Smooth muscle cell (in vitro differentiated cells): Measurements from ENCODE around the gene ZNRF2. TPM values are rescaled to one million over a fixed set of nuclear protein-coding genes. Genes with fewer than 3 reads are reported as not detected.

Experiments
- DNase-seq: peaks from one replicate; lab custom pipeline; 2025; ENCODE audit not compliant: unreplicated experiment; lab: John Stamatoyannopoulos, UW
- H2AFZ ChIP-seq: fragments of 200-600 bp; sonication (generic); 2 replicates; pipeline ENCODE4 v1.6.0; 2016; ENCODE audit warnings: antibody characterized with exemption, low read depth, mild to moderate bottlenecking
- H3F3A ChIP-seq: fragments of 200-600 bp; sonication (generic); 2 replicates; pipeline ENCODE4 v1.6.0; 2017; ENCODE audit warnings: antibody characterized with exemption, low read depth
- H3K27ac ChIP-seq: fragments of 200-600 bp; sonication (generic); 2 replicates; pipeline ENCODE4 v1.5.1; 2016; ENCODE audit warnings: low read depth, mild to moderate bottlenecking
- H3K27me3 ChIP-seq: fragments of 200-600 bp; sonication (generic); 2 replicates; pipeline ENCODE4 v1.6.1; 2016; ENCODE audit warnings: low read depth, mild to moderate bottlenecking
- H3K36me3 ChIP-seq: fragments of 200-600 bp; sonication (generic); 2 replicates; pipeline ENCODE4 v1.5.1; 2016; ENCODE audit warnings: low read depth
- H3K4me1 ChIP-seq: fragments of 200-600 bp; sonication (generic); 2 replicates; pipeline ENCODE4 v1.5.1; 2016; ENCODE audit warnings: low read depth
- H3K4me2 ChIP-seq: fragments of 200-600 bp; sonication (generic); 2 replicates; pipeline ENCODE4 v1.6.0; 2016; ENCODE audit warnings: mild to moderate bottlenecking
- H3K4me3 ChIP-seq: fragments of 200-600 bp; sonication (generic); 2 replicates; pipeline ENCODE4 v1.5.1; 2016; ENCODE audit warnings: mild to moderate bottlenecking
- H3K79me2 ChIP-seq: fragments of 200-600 bp; sonication (generic); 2 replicates; pipeline ENCODE4 v1.6.0; 2016; ENCODE audit warnings: low read depth, mild to moderate bottlenecking
- H3K9ac ChIP-seq: fragments of 200-600 bp; sonication (generic); 2 replicates; pipeline ENCODE4 v1.6.0; 2016; ENCODE audit warnings: low read depth
- H3K9me3 ChIP-seq: fragments of 200-600 bp; sonication (generic); replicated peaks from 2 replicates; pipeline ENCODE4 v1.5.1; 2016; ENCODE audit warnings: low read depth
- H4K20me1 ChIP-seq: fragments of 200-600 bp; sonication (generic); 2 replicates; pipeline ENCODE4 v1.6.0; 2016; ENCODE audit warnings: low read depth
- CTCF ChIP-seq: fragments of 200-600 bp; sonication (generic); IDR thresholded peaks from 2 replicates; pipeline ENCODE4 v1.5.1; 2017; ENCODE audit warnings: borderline replicate concordance, mild to moderate bottlenecking, antibody characterized with exemption; ENCODE audit not compliant: insufficient read depth, poor library complexity, severe bottlenecking
- WGBS: methylation state at CpG from one replicate; pipeline ENCODE4 v1.1.7; 2016; ENCODE audit warnings: low lambda C conversion rate; 5-methylcytosine and 5-hydroxymethylcytosine counted together
- polyA plus RNA-seq: library from polyadenylated mRNA; unstranded; fragments of >200 nt; fragmentation: Nextera tagmentation; extraction: Ambion mirVana; gene quantifications from 2 replicates; pipeline ENCODE4 v1.2.1, GENCODE V29; 2016
- total RNA-seq: library from RNA; depleted of rRNA; stranded (reverse); fragments of >200 nt; gene quantifications from 2 replicates; pipeline ENCODE4 v1.2.3, GENCODE V29; 2014

The ZNRF2 gene
- total RNA-seq (12.7 and 13.5 TPM in 2 replicates), polyA plus RNA-seq (2.1 and 7.4 TPM in 2 replicates)

GRCh38 chr7:30284298-30285066, at the start of gene ZNRF2:
Gene ZNRF2 (plus strand): TSS chr7:30284597. CDS start chr7:30285358, 761 bp downstream.
- H3F3A ChIP-seq = peaks cover 5% of the 10 kb centered on the region
- H3K9me3 ChIP-seq = no peaks in the 10 kb centered on the region
- H3K27me3 ChIP-seq = no peaks in the 10 kb centered on the region
- H3K79me2 ChIP-seq = peaks cover 28% of the 10 kb centered on the region
- peak within 1 kb of the TSS; percentile 81 for H3K4me2 ChIP-seq
- peak within 1 kb of the TSS; percentile 75 for H3K4me3 ChIP-seq
- H3K4me1 ChIP-seq = peaks cover 29% of the 10 kb centered on the region
- peak within 1 kb of the TSS; percentile 47 for H3K27ac ChIP-seq
- no peaks in the 10 kb centered on the region for H3K36me3 ChIP-seq
- H2AFZ ChIP-seq = peak within 1 kb of the TSS; percentile 81
- H3K9ac ChIP-seq = peak within 1 kb of the TSS; percentile 29
- DNase-seq = peak; percentile 75
- under 1% methylated on average over 66 of the region's 96 CpGs for WGBS
- H4K20me1 ChIP-seq = no peaks in the 10 kb centered on the region
- peak; percentile 32 for TF ChIP-seq CTCF

- no peak for TF ChIP-seq CTCF
- Histone ChIP-seq H2AFZ (no peak overlapping the region), H3K36me3 (no peaks in the 10 kb centered on the region), H3K27ac (no peak overlapping the region), H3K9me3 (no peaks in the 10 kb centered on the region), H3K79me2 (no peaks in the 10 kb centered on the region), H3K27me3 (peaks cover 14% of the 10 kb centered on the region), H3K9ac (no peak overlapping the region), H3K4me3 (no peak overlapping the region), H4K20me1 (no peaks in the 10 kb centered on the region), H3K4me1 (no peaks in the 10 kb centered on the region), H3F3A (no peaks in the 10 kb centered on the region), H3K4me2 (no peak overlapping the region)
- no peak for DNase-seq
- 65% methylated on average over 1 of the region's 1 CpG for WGBS
These were observed 47.1 kb upstream of the ZNRF2 start for GRCh38 chr7:30237271-30237695.

- H3K27ac ChIP-seq = peak overlapping the region; percentile 41
- H3K4me2 ChIP-seq = peak overlapping the region; percentile 37
- H3K9me3 ChIP-seq = no peaks in the 10 kb centered on the region
- H3K9ac ChIP-seq = no peak overlapping the region
- DNase-seq = no peak
- no peak for TF ChIP-seq CTCF
- no peaks in the 10 kb centered on the region for H3K36me3 ChIP-seq
- no peak overlapping the region for H3K4me3 ChIP-seq
- peaks cover 24% of the 10 kb centered on the region for H3K27me3 ChIP-seq
- no peak overlapping the region for H2AFZ ChIP-seq
- H3K79me2 ChIP-seq = no peaks in the 10 kb centered on the region
- H4K20me1 ChIP-seq = no peaks in the 10 kb centered on the region
- no peaks in the 10 kb centered on the region for H3F3A ChIP-seq
- no peaks in the 10 kb centered on the region for H3K4me1 ChIP-seq
These were observed 45.5 kb upstream of the ZNRF2 start for GRCh38 chr7:30238721-30239441.
